CD14-positive monocyte (primary cell): ENCODE results near the gene PHC3. TPM values are rescaled to one million over a fixed set of nuclear protein-coding genes. Genes with fewer than 3 reads are reported as not detected.
A peak's percentile ranks its signal among the peaks of the same experiment; 100 is the strongest.

Experiments
- DNase-seq, 3 donors: peaks; one replicate each; pipeline ENCODE4 v3.0.0-alpha.2; 2011 to 2022
- H2AFZ ChIP-seq: 2 replicates; pipeline ENCODE4 v1.6.0; 2012; ENCODE audit warnings: mild to moderate bottlenecking, low read depth, low read length, inconsistent platforms; ENCODE audit not compliant: insufficient read depth, poor library complexity, severe bottlenecking
- H3K27ac ChIP-seq, 2 donors: 1 replicate in 1 of 2; 2 replicates in 1 of 2; pipeline ENCODE4 v1.5.1; 2012 to 2013; ENCODE audit warnings: low read length in 2 of 2, control low read depth in 1 of 2, inconsistent platforms in 1 of 2, low read depth in 1 of 2, mild to moderate bottlenecking in 1 of 2
- H3K27me3 ChIP-seq, 2 donors: one replicate each; pipeline versions ENCODE4 v1.6.0 to v1.6.1; 2011 to 2013; ENCODE audit warnings: low read length in 2 of 2; ENCODE audit not compliant: control insufficient read depth in 2 of 2, insufficient read depth in 2 of 2
- H3K36me3 ChIP-seq, 2 donors: replicated peaks in 1 of 2; 1 replicate in 1 of 2; 2 replicates in 1 of 2; pipeline versions ENCODE4 v1.5.1 to v1.6.1; 2012 to 2013; ENCODE audit warnings: low read length in 2 of 2, control low read depth in 1 of 2, inconsistent platforms in 1 of 2, mild to moderate bottlenecking in 1 of 2; ENCODE audit not compliant: insufficient read depth in 2 of 2, control insufficient read depth in 1 of 2
- H3K4me1 ChIP-seq, 2 donors: 1 replicate in 1 of 2; 2 replicates in 1 of 2; pipeline versions ENCODE4 v1.5.1 to v1.6.1; 2012 to 2013; ENCODE audit warnings: low read length in 2 of 2, control low read depth in 1 of 2, inconsistent platforms in 1 of 2, mild to moderate bottlenecking in 1 of 2, moderate library complexity in 1 of 2; ENCODE audit not compliant: insufficient read depth in 2 of 2, control insufficient read depth in 1 of 2
- H3K4me2 ChIP-seq: replicated peaks from 2 replicates; pipeline ENCODE3; 2012; ENCODE audit warnings: low read length, moderate library complexity, mild to moderate bottlenecking; ENCODE audit not compliant: poor library complexity, severe bottlenecking; ENCODE audit errors: extremely low read depth
- H3K4me3 ChIP-seq, 3 experiments: fragments of 200-600 bp in 1 of 3; sonication (generic) in 1 of 3; replicated peaks in 1 of 3; 1 replicate in 2 of 3; 2 replicates in 1 of 3; pipeline ENCODE4 v1.5.1; 2011 to 2013; ENCODE audit warnings: low read length in 3 of 3, mild to moderate bottlenecking in 3 of 3, control low read depth in 2 of 3, low read depth in 2 of 3, inconsistent platforms in 1 of 3, moderate library complexity in 1 of 3
- H3K79me2 ChIP-seq: 2 replicates; pipeline ENCODE4 v1.6.0; 2012; ENCODE audit warnings: mild to moderate bottlenecking, control low read depth, inconsistent platforms, low read length, moderate library complexity; ENCODE audit not compliant: insufficient read depth
- H3K9ac ChIP-seq: 2 replicates; pipeline ENCODE4 v1.6.0; 2017; ENCODE audit warnings: low read length, mild to moderate bottlenecking; ENCODE audit not compliant: insufficient read depth, poor library complexity, severe bottlenecking
- H3K9me3 ChIP-seq, 2 donors: replicated peaks in 1 of 2; 1 replicate in 1 of 2; 2 replicates in 1 of 2; pipeline versions ENCODE4 v1.5.1 to v1.6.1; 2012 to 2013; ENCODE audit warnings: low read length in 2 of 2, control low read depth in 1 of 2; ENCODE audit not compliant: control insufficient read depth in 1 of 2, insufficient read depth in 1 of 2
- H4K20me1 ChIP-seq: 2 replicates; pipeline ENCODE4 v1.6.0; 2012; ENCODE audit warnings: mild to moderate bottlenecking, low read length, control low read depth, moderate library complexity; ENCODE audit not compliant: insufficient read depth
- H3K27ac Mint-ChIP-seq, 7 donors: one replicate each; pipeline ENCODE4 v1.8.0; 2020; ENCODE audit warnings: mild to moderate bottlenecking in 7 of 7, mixed read lengths in 7 of 7, moderate library complexity in 6 of 7, inconsistent platforms in 2 of 7
- H3K27me3 Mint-ChIP-seq, 3 donors: one replicate each; pipeline ENCODE4 v1.8.0; 2021 to 2022; ENCODE audit warnings: low read depth in 3 of 3, mild to moderate bottlenecking in 3 of 3, mixed read lengths in 3 of 3, moderate library complexity in 3 of 3, inconsistent platforms in 1 of 3
- H3K36me3 Mint-ChIP-seq, 2 donors: one replicate each; pipeline ENCODE4 v1.8.0; 2020; ENCODE audit warnings: mixed read lengths in 2 of 2, inconsistent platforms in 1 of 2, mild to moderate bottlenecking in 1 of 2
- H3K4me1 Mint-ChIP-seq: one replicate; pipeline ENCODE4 v1.8.0; 2020; ENCODE audit warnings: mild to moderate bottlenecking, mixed read lengths
- H3K4me3 Mint-ChIP-seq, 2 donors: one replicate each; pipeline ENCODE4 v1.8.0; 2020; ENCODE audit warnings: mild to moderate bottlenecking in 2 of 2, mixed read lengths in 2 of 2, moderate library complexity in 1 of 2
- H3K9me3 Mint-ChIP-seq, 7 donors: one replicate each; pipeline ENCODE4 v1.8.0; 2020 to 2022; ENCODE audit warnings: mixed read lengths in 7 of 7, mild to moderate bottlenecking in 6 of 7, moderate library complexity in 6 of 7, inconsistent platforms in 2 of 7
- CTCF ChIP-seq: fragments of 200-600 bp; IDR thresholded peaks from one replicate; pipeline ENCODE4 v1.8.0; 2022; ENCODE audit warnings: antibody characterized with exemption, mild to moderate bottlenecking
- WGBS: methylation state at CpG from one replicate; pipeline ENCODE4 v1.1.5; 2013; ENCODE audit warnings: missing lambda C conversion rate; ENCODE audit not compliant: insufficient coverage; 5-methylcytosine and 5-hydroxymethylcytosine counted together
- intact Hi-C, 2 donors: fragments of 100-400 bp; cut with micrococcal nuclease; formaldehyde crosslinking; loops; one replicate each; pipeline versions ENCODE4 v1.15.0 to v1.15.1; 2023
- polyA plus RNA-seq, 3 donors: library from polyadenylated mRNA; depleted of rRNA in 1 of 3; unstranded in 2 of 3; stranded (reverse) in 1 of 3; fragments of 300-500 nt in 2 of 3; fragments of >200 nt in 1 of 3; fragmentation: Illumina TruSeq in 2 of 3; gene quantifications; 1 replicate in 2 of 3; 2 replicates in 1 of 3; pipeline ENCODE4 v1.2.3, GENCODE V29; 2012 to 2021

The PHC3 gene
- polyA plus RNA-seq, 3 donors = 7.5 to 26.1 (median 12.6) TPM

GRCh38 chr3:170081079-170081741 lies 100.3 kb downstream of the PHC3 start:
- Mint-ChIP-seq H3K4me3 (no peak overlapping the region), H3K4me1 (no peaks in the 10 kb centered on the region), H3K27me3 (no peaks in the 10 kb centered on the region), H3K27ac (no peak overlapping the region), H3K36me3 (peaks cover 46 to 66% of the 10 kb centered on the region in 2 donors), H3K9me3 (peaks cover 0 to 2% (median 0%) of the 10 kb centered on the region in 7 donors)
- Histone ChIP-seq H3K4me2 (no peak overlapping the region), H3K27ac (no peak overlapping the region), H3K27me3 (no peaks in the 10 kb centered on the region), H3K9ac (no peak overlapping the region), H3K4me3 (no peak overlapping the region), H2AFZ (no peak overlapping the region), H3K79me2 (no peaks in the 10 kb centered on the region), H3K36me3 (peaks cover 27 to 69% of the 10 kb centered on the region in 2 donors), H4K20me1 (no peaks in the 10 kb centered on the region), H3K9me3 (no peaks in the 10 kb centered on the region), H3K4me1 (no peaks in the 10 kb centered on the region)
- no CpG with 5 or more reads among the region's 1 CpG for WGBS
- no peak for DNase-seq
- no peak for TF ChIP-seq CTCF
- intact Hi-C loops = no loop called here

- Histone ChIP-seq H3K4me1 (no peaks in the 10 kb centered on the region), H4K20me1 (no peaks in the 10 kb centered on the region), H2AFZ (no peak overlapping the region), H3K4me3 (no peak overlapping the region), H3K79me2 (peaks cover under 1% of the 10 kb centered on the region), H3K9me3 (no peaks in the 10 kb centered on the region), H3K4me2 (no peak overlapping the region), H3K27ac (no peak overlapping the region), H3K27me3 (no peaks in the 10 kb centered on the region), H3K36me3 (peaks cover 23 to 63% of the 10 kb centered on the region in 2 donors), H3K9ac (no peak overlapping the region)
- Mint-ChIP-seq H3K4me3 (no peak overlapping the region), H3K4me1 (no peaks in the 10 kb centered on the region), H3K9me3 (peaks cover 0 to 2% (median 0%) of the 10 kb centered on the region in 7 donors), H3K27ac (peak overlapping the region in 1 of 7 donors; percentile 49), H3K27me3 (no peaks in the 10 kb centered on the region), H3K36me3 (peaks cover 42 to 66% of the 10 kb centered on the region in 2 donors)
- WGBS = 87% methylated on average over 2 of the region's 4 CpGs
- no peak for TF ChIP-seq CTCF
- DNase-seq = no peak
- intact Hi-C loops = no loop called here
Observed at GRCh38 chr3:170080605-170081004, 100.9 kb downstream of the PHC3 start.
